Stimulated activated CD4-positive, alpha-beta T cell treated with anti-CD3 and anti-CD28 coated beads, TNF-alpha, amount 100 ng/mL, for 1 hour (primary cell): ENCODE measurements around the gene KDM1A.
A peak's percentile ranks its signal among the peaks of the same experiment; 100 is the strongest.

ENCODE experiments used
- DNase-seq, 3 donors: peaks; one replicate each; pipeline ENCODE4 v3.0.0-alpha.2; 2020; ENCODE audit warnings: low read depth in 3 of 3, low spot score in 1 of 3

Gene KDM1A

GRCh38 chr1:23066075-23066474, 46.8 kb downstream of the KDM1A start:
- no peak for DNase-seq

- no peak for DNase-seq
Measured at GRCh38 chr1:23069149-23069548, 49.9 kb downstream of the KDM1A start.

- no peak for DNase-seq
Measured at GRCh38 chr1:23069675-23070074, 50.4 kb downstream of the KDM1A start.

- DNase-seq: no peak
Measured at GRCh38 chr1:23074012-23074411, 54.7 kb downstream of the KDM1A start.

GRCh38 chr1:23079025-23079424, 59.8 kb downstream of the KDM1A start:
- no peak for DNase-seq

- DNase-seq: no peak
Measured at GRCh38 chr1:23080885-23081284, 61.6 kb downstream of the KDM1A start.

- no peak for DNase-seq
Measured at GRCh38 chr1:23081376-23081775, 62.1 kb downstream of the KDM1A start.

- no peak for DNase-seq
Measured at GRCh38 chr1:23083714-23084480, 64.6 kb downstream of the KDM1A start.

GRCh38 chr1:23084880-23085279, 65.6 kb downstream of the KDM1A start:
- no peak for DNase-seq

- DNase-seq: no peak
Measured at GRCh38 chr1:23085696-23086095, 66.4 kb downstream of the KDM1A start.

- no peak for DNase-seq
Measured at GRCh38 chr1:23088027-23088426, 68.8 kb downstream of the KDM1A start.

- no peak for DNase-seq
Measured at GRCh38 chr1:23090056-23090455, 70.8 kb downstream of the KDM1A start.

- DNase-seq: no peak
Measured at GRCh38 chr1:23091545-23091944, 72.3 kb downstream of the KDM1A start.

GRCh38 chr1:23092447-23092846, 73.2 kb downstream of the KDM1A start:
- DNase-seq: no peak

GRCh38 chr1:23097316-23097715, 78.0 kb downstream of the KDM1A start:
- DNase-seq: no peak

GRCh38 chr1:23098463-23099170, 79.3 kb downstream of the KDM1A start:
- DNase-seq: peak; percentile 20 to 30 (median 23)

GRCh38 chr1:23099171-23099536, 79.9 kb downstream of the KDM1A start:
- no peak for DNase-seq

GRCh38 chr1:23100074-23100748, 80.9 kb downstream of the KDM1A start:
- peak in 1 of 3 donors; percentile 13 for DNase-seq

- no peak for DNase-seq
Measured at GRCh38 chr1:23101101-23101827, 82.0 kb downstream of the KDM1A start.

GRCh38 chr1:23101887-23102286, 82.6 kb downstream of the KDM1A start:
- DNase-seq: no peak

GRCh38 chr1:23102289-23102688, 83.0 kb downstream of the KDM1A start:
- DNase-seq: no peak
